ENCODE measurements around the gene NECTIN1.
A peak's percentile ranks its signal among the peaks of the same experiment; 100 is the strongest.

GRCh38 chr11:119706887-119707286, 22.1 kb downstream of the NECTIN1 start:
- TF ChIP-seq CTCF (IDR thresholded peaks at IDR 0.05) (peak in 1 of 4 donors; percentile 5), POLR2A (IDR thresholded peaks at IDR 0.05) (no peak)

Data from right lobe of liver (tissue), 4 donors.